ENCODE data around the gene CCNL2.

The CCNL2 gene

GRCh38 chr1:1422465-1423244 lies 23.5 kb upstream of the CCNL2 start:
- Histone ChIP-seq H2AFZ (ENCODE audit: low read length) (no peak overlapping the region), H3K4ac (ENCODE audit: low read length) (no peak overlapping the region), H2AK5ac (ENCODE audit: low read depth, low read length) (peak overlapping the region; percentile 95), H3K27ac (replicated peaks; ENCODE audit: low read length) (no peak overlapping the region), H2BK120ac (ENCODE audit: low read depth, low read length) (no peak overlapping the region), H2BK15ac (ENCODE audit: low read length) (peak overlapping the region; percentile 15), H3K14ac (ENCODE audit: low read length) (no peak overlapping the region), H4K8ac (ENCODE audit: low read depth, low read length) (no peak overlapping the region), H3K23ac (ENCODE audit: low read depth, low read length, poor library complexity) (no peak overlapping the region), H3K27me3 (ENCODE audit: control insufficient read depth in 3 of 3, insufficient read depth in 3 of 3, low read depth in 1 of 3, low read length in 3 of 3) (peaks cover 0 to 3% (median 0%) of the 10 kb centered on the region in 3 experiments), H3K36me3 (replicated peaks in 1 of 2; ENCODE audit: control insufficient read depth in 2 of 2, insufficient read depth in 2 of 2, low read length in 2 of 2) (no peaks in the 10 kb centered on the region), H3K18ac (ENCODE audit: low read length) (no peak overlapping the region), H3K9ac (ENCODE audit: low read depth, low read length, poor library complexity) (no peak overlapping the region), H3K79me1 (ENCODE audit: low read depth, low read length) (peaks cover 3% of the 10 kb centered on the region), H2BK5ac (ENCODE audit: low read length) (no peak overlapping the region), H2BK12ac (ENCODE audit: low read length) (no peak overlapping the region), H3K4me2 (ENCODE audit: insufficient read depth, low read length, poor library complexity, severe bottlenecking) (no peak overlapping the region), H3K4me3 (ENCODE audit: low read length in 2 of 2) (no peak overlapping the region), H3K9me3 (replicated peaks in 1 of 2; ENCODE audit: control insufficient read depth in 2 of 2, insufficient read depth in 1 of 2, low read depth in 1 of 2, low read length in 2 of 2) (no peaks in the 10 kb centered on the region), H3K4me1 (ENCODE audit: control insufficient read depth in 2 of 2, insufficient read depth in 1 of 2, low read depth in 1 of 2, low read length in 2 of 2) (peaks cover 23 to 51% of the 10 kb centered on the region in 2 donors), H4K91ac (ENCODE audit: low read depth, low read length, poor library complexity) (no peak overlapping the region)
- no peak for DNase-seq (ENCODE audit: low spot score)
- no CpG with 5 or more reads among the region's 29 CpGs for WGBS, 2 donors (ENCODE audit: extremely low coverage in 2 of 2, insufficient read length in 2 of 2, insufficient replicate concordance in 1 of 2)

GRCh38 chr1:1421907-1422464 lies 22.9 kb upstream of the CCNL2 start:
- Histone ChIP-seq H3K4me2 (ENCODE audit: insufficient read depth, low read length, poor library complexity, severe bottlenecking) (no peak overlapping the region), H2BK15ac (ENCODE audit: low read length) (peak overlapping the region; percentile 15), H3K4ac (ENCODE audit: low read length) (peak overlapping the region; percentile 66), H3K27me3 (ENCODE audit: control insufficient read depth in 3 of 3, insufficient read depth in 3 of 3, low read depth in 1 of 3, low read length in 3 of 3) (peaks cover 0 to 3% (median 0%) of the 10 kb centered on the region in 3 experiments), H3K4me3 (ENCODE audit: low read length in 2 of 2) (no peak overlapping the region), H4K8ac (ENCODE audit: low read depth, low read length) (no peak overlapping the region), H3K9ac (ENCODE audit: low read depth, low read length, poor library complexity) (no peak overlapping the region), H3K14ac (ENCODE audit: low read length) (no peak overlapping the region), H3K79me1 (ENCODE audit: low read depth, low read length) (peaks cover 3% of the 10 kb centered on the region), H2AFZ (ENCODE audit: low read length) (no peak overlapping the region), H3K23ac (ENCODE audit: low read depth, low read length, poor library complexity) (no peak overlapping the region), H2BK12ac (ENCODE audit: low read length) (peak overlapping the region; percentile 73), H2BK120ac (ENCODE audit: low read depth, low read length) (no peak overlapping the region), H4K91ac (ENCODE audit: low read depth, low read length, poor library complexity) (no peak overlapping the region), H3K9me3 (replicated peaks in 1 of 2; ENCODE audit: control insufficient read depth in 2 of 2, insufficient read depth in 1 of 2, low read depth in 1 of 2, low read length in 2 of 2) (no peaks in the 10 kb centered on the region), H3K4me1 (ENCODE audit: control insufficient read depth in 2 of 2, insufficient read depth in 1 of 2, low read depth in 1 of 2, low read length in 2 of 2) (peaks cover 23 to 53% of the 10 kb centered on the region in 2 donors), H3K27ac (replicated peaks; ENCODE audit: low read length) (no peak overlapping the region), H3K36me3 (replicated peaks in 1 of 2; ENCODE audit: control insufficient read depth in 2 of 2, insufficient read depth in 2 of 2, low read length in 2 of 2) (no peaks in the 10 kb centered on the region), H2BK5ac (ENCODE audit: low read length) (no peak overlapping the region), H3K18ac (ENCODE audit: low read length) (peak overlapping the region; percentile 38), H2AK5ac (ENCODE audit: low read depth, low read length) (peak overlapping the region; percentile 95)
- WGBS, 2 donors (ENCODE audit: extremely low coverage in 2 of 2, insufficient read length in 2 of 2, insufficient replicate concordance in 1 of 2) = no CpG with 5 or more reads among the region's 7 CpGs
- no peak for DNase-seq (ENCODE audit: low spot score)

- peak within 1 kb of the TSS; percentile 73 for H2AFZ ChIP-seq (ENCODE audit: low read length)
- no peak for DNase-seq (ENCODE audit: low spot score)
- peak within 1 kb of the TSS; percentile 86 for H3K9ac ChIP-seq (ENCODE audit: low read depth, low read length, poor library complexity)
- H2BK12ac ChIP-seq (ENCODE audit: low read length) = peak within 1 kb of the TSS; percentile 73
- H4K91ac ChIP-seq (ENCODE audit: low read depth, low read length, poor library complexity) = peak within 1 kb of the TSS; percentile 90
- H2BK15ac ChIP-seq (ENCODE audit: low read length) = peak within 1 kb of the TSS; percentile 90
- H4K8ac ChIP-seq (ENCODE audit: low read depth, low read length) = peak within 1 kb of the TSS; percentile 6
- WGBS, 2 donors (ENCODE audit: extremely low coverage in 2 of 2, insufficient read length in 2 of 2, insufficient replicate concordance in 1 of 2) = no CpG with 5 or more reads among the region's 18 CpGs
- H3K27me3 ChIP-seq (ENCODE audit: control insufficient read depth in 3 of 3, insufficient read depth in 3 of 3, low read depth in 1 of 3, low read length in 3 of 3) = peaks cover 0 to 3% (median 0%) of the 10 kb centered on the region in 3 experiments
- peaks cover 3% of the 10 kb centered on the region for H3K79me1 ChIP-seq (ENCODE audit: low read depth, low read length)
- no peak within 1 kb of the TSS for H3K27ac ChIP-seq (replicated peaks; ENCODE audit: low read length)
- H2AK5ac ChIP-seq (ENCODE audit: low read depth, low read length) = peak within 1 kb of the TSS; percentile 95
- peak within 1 kb of the TSS; percentile 85 for H3K4ac ChIP-seq (ENCODE audit: low read length)
- H3K36me3 ChIP-seq (replicated peaks in 1 of 2; ENCODE audit: control insufficient read depth in 2 of 2, insufficient read depth in 2 of 2, low read length in 2 of 2) = no peaks in the 10 kb centered on the region
- H2BK5ac ChIP-seq (ENCODE audit: low read length) = peak within 1 kb of the TSS; percentile 54
- peak within 1 kb of the TSS; percentile 38 for H2BK120ac ChIP-seq (ENCODE audit: low read depth, low read length)
- peak within 1 kb of the TSS; percentile 45 for H3K4me2 ChIP-seq (ENCODE audit: insufficient read depth, low read length, poor library complexity, severe bottlenecking)
- peak within 1 kb of the TSS; percentile 93 for H3K18ac ChIP-seq (ENCODE audit: low read length)
- peak within 1 kb of the TSS; percentile 4 for H3K23ac ChIP-seq (ENCODE audit: low read depth, low read length, poor library complexity)
- H3K14ac ChIP-seq (ENCODE audit: low read length) = peak within 1 kb of the TSS; percentile 14
- H3K9me3 ChIP-seq (replicated peaks in 1 of 2; ENCODE audit: control insufficient read depth in 2 of 2, insufficient read depth in 1 of 2, low read depth in 1 of 2, low read length in 2 of 2) = no peaks in the 10 kb centered on the region
- H3K4me1 ChIP-seq (ENCODE audit: control insufficient read depth in 2 of 2, insufficient read depth in 1 of 2, low read depth in 1 of 2, low read length in 2 of 2) = peaks cover 19 to 48% of the 10 kb centered on the region in 2 donors
- peak within 1 kb of the TSS in 1 of 2 donors; percentile 16 for H3K4me3 ChIP-seq (ENCODE audit: low read length in 2 of 2)
These were observed 22.2 kb upstream of the CCNL2 start, which contains the start of gene ANKRD65 for GRCh38 chr1:1421147-1421906. ANKRD65 (minus strand) TSS chr1:1421276; CDS start chr1:1421005, 271 bp downstream.
